ENCODE data around the gene MADCAM1. TPM values are rescaled to one million over a fixed set of nuclear protein-coding genes. Genes with fewer than 3 reads are reported as not detected.

MADCAM1 gene
- total and polyA plus RNA-seq, 2 of the 8 experiments (the other 6 are each of a cell fraction or from before 2014, with no cell fraction given), result 2.3 to 3.0 TPM

DNA sequence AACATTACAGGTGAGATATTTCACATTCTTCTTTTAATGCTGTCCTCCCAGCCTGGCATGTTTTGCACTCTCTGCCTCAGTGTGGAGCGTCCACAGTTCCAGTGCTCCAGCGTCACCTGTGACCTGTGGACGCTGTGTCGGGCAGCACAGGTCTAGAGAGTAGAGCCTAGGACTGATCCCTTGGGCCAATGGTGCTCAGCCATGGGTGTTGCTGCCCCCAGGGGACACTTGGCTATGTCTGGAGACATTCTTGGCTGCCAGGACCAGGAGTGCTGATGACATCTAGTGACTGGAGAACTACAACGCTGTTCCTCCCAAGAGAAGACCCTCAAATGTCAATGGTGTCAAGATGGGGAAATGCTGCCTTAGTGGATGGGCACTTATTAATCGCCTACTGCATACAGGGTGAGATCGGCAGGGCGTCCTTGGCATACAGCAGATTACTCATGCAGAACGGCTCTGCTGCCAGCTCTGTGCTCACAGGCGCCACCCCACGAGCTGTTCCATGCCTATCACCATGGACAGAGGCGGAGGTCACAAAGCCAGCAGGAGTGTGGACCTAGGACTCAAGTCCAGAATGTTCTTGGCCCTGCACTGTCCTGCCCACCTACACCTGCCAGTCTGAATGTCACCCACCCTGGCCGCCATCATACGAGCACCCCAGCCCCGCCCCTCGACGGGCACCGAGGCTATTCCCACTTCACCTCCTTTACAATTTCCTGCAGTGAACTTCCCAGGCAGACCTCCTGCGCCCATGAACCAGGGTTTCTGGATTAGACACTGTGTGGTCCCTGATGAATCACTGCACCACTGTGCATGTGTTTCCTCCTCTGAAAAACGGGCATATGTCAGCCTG is 13.9 kb upstream of the MADCAM1 start (continued):
- no peak for TF ChIP-seq KDM4A (IDR thresholded peaks at IDR 0.05; ENCODE audit: low read depth, low read length, severe bottlenecking)
